Fibroblast of lung (primary cell): Measurements from ENCODE around the gene UCP2. TPM values are rescaled to one million over a fixed set of nuclear protein-coding genes. Genes with fewer than 3 reads are reported as not detected.
A peak's percentile ranks its signal among the peaks of the same experiment; 100 is the strongest.

ENCODE experiments used
- DNase-seq, 2 donors: peaks; one replicate each; pipeline versions ENCODE4 v3.0.0 to v3.0.0-alpha.2; 2010; ENCODE audit warnings: low read depth in 2 of 2
- H2AFZ ChIP-seq: 2 replicates; pipeline ENCODE4 v1.5.1; 2012; ENCODE audit warnings: low read length, control low read depth, inconsistent platforms
- H3K27ac ChIP-seq: 2 replicates; pipeline ENCODE4 v1.5.1; 2011; ENCODE audit warnings: low read length, control low read depth; ENCODE audit not compliant: insufficient read depth
- H3K27me3 ChIP-seq: 2 replicates; pipeline ENCODE4 v1.5.1; 2011; ENCODE audit warnings: mild to moderate bottlenecking, low read length; ENCODE audit not compliant: control insufficient read depth, insufficient read depth
- H3K36me3 ChIP-seq: 2 replicates; pipeline ENCODE4 v1.5.1; 2011; ENCODE audit warnings: low read length; ENCODE audit not compliant: control insufficient read depth, insufficient read depth
- H3K4me1 ChIP-seq: 2 replicates; pipeline ENCODE4 v1.5.1; 2011; ENCODE audit warnings: low read length; ENCODE audit not compliant: control insufficient read depth, insufficient read depth; ENCODE audit errors: extremely low read depth
- H3K4me2 ChIP-seq: 2 replicates; pipeline ENCODE4 v1.5.1; 2011; ENCODE audit warnings: low read length, control low read depth; ENCODE audit not compliant: insufficient read depth; ENCODE audit errors: extremely low read depth
- H3K4me3 ChIP-seq, 4 experiments: fragments of 200-600 bp in 1 of 4; sonication (generic) in 1 of 4; replicated peaks in 1 of 4; 2 replicates each; pipeline ENCODE4 v1.5.1; 2011 to 2016; ENCODE audit warnings: low read length in 4 of 4, low read depth in 3 of 4, mild to moderate bottlenecking in 3 of 4, control low read depth in 2 of 4, inconsistent platforms in 1 of 4, mixed read lengths in 1 of 4; ENCODE audit not compliant: insufficient read depth in 1 of 4; ENCODE audit errors: control extremely low read depth in 1 of 4
- H3K79me2 ChIP-seq: 2 replicates; pipeline ENCODE4 v1.5.1; 2012; ENCODE audit warnings: mild to moderate bottlenecking, low read length, inconsistent platforms; ENCODE audit not compliant: control insufficient read depth, insufficient read depth
- H3K9ac ChIP-seq: 2 replicates; pipeline ENCODE4 v1.5.1; 2011; ENCODE audit warnings: mild to moderate bottlenecking, low read length, control low read depth; ENCODE audit not compliant: insufficient read depth
- H3K9me3 ChIP-seq: 2 replicates; pipeline ENCODE4 v1.5.1; 2012; ENCODE audit warnings: low read depth, low read length; ENCODE audit not compliant: control insufficient read depth, insufficient read depth
- H4K20me1 ChIP-seq: 2 replicates; pipeline ENCODE4 v1.5.1; 2011; ENCODE audit warnings: low read length; ENCODE audit not compliant: control insufficient read depth, insufficient read depth; ENCODE audit errors: extremely low read depth
- CTCF ChIP-seq, 2 donors: IDR thresholded peaks in 1 of 2; conservative IDR thresholded peaks in 1 of 2; 1 replicate in 1 of 2; 2 replicates in 1 of 2; pipeline ENCODE4 v1.5.1; 2011 to 2012; ENCODE audit warnings: low read length in 2 of 2, control low read depth in 1 of 2, inconsistent platforms in 1 of 2, low read depth in 1 of 2, mild to moderate bottlenecking in 1 of 2
- EZH2 ChIP-seq: IDR thresholded peaks from 2 replicates; pipeline ENCODE4 v1.5.1; 2012; ENCODE audit warnings: low read length, control low read depth, mild to moderate bottlenecking; ENCODE audit errors: missing control alignments
- polyA plus RNA-seq, 2 donors: library from polyadenylated mRNA; depleted of rRNA in 1 of 2; stranded (reverse) in 1 of 2; unstranded in 1 of 2; fragments of >200 nt; gene quantifications; 2 replicates each; pipeline ENCODE4 v1.2.1, GENCODE V29; 2011 to 2012; ENCODE audit warnings: missing spikeins in 1 of 2
- total RNA-seq: library from RNA; depleted of rRNA; stranded (reverse); fragments of >200 nt; gene quantifications from 2 replicates; pipeline ENCODE4 v1.2.1, GENCODE V29; 2014

UCP2 gene
- total and polyA plus RNA-seq, 2 donors (not counting 1 experiment from before 2014, with no cell fraction given), result 4.8 to 11.5 TPM

- H3K27ac ChIP-seq, result peak overlapping the region; percentile 37
- H4K20me1 ChIP-seq, result no peaks in the 10 kb centered on the region
- DNase-seq, result peak; percentile 56 to 97
- no peaks in the 10 kb centered on the region for H3K79me2 ChIP-seq
- H3K4me2 ChIP-seq, result peak overlapping the region; percentile 33
- H3K36me3 ChIP-seq, result no peaks in the 10 kb centered on the region
- no peaks in the 10 kb centered on the region for H3K27me3 ChIP-seq
- TF ChIP-seq CTCF (conservative IDR thresholded peaks at IDR 0.05 in 1 of 2, IDR thresholded peaks at IDR 0.05 in 1 of 2; ENCODE audit: low read depth in 1 of 2, low read length in 2 of 2) (no peak), EZH2 (no peak)
- H3K9me3 ChIP-seq, result no peaks in the 10 kb centered on the region
- H3K9ac ChIP-seq, result no peak overlapping the region
- H3K4me1 ChIP-seq, result peaks cover 12% of the 10 kb centered on the region
- no peak overlapping the region for H3K4me3 ChIP-seq
- no peak overlapping the region for H2AFZ ChIP-seq
Observed at GRCh38 chr11:74018331-74019005, 35.8 kb upstream of the UCP2 start.

- Histone ChIP-seq H3K27me3 (no peaks in the 10 kb centered on the region), H3K4me2 (no peak overlapping the region), H2AFZ (no peak overlapping the region), H3K9me3 (no peaks in the 10 kb centered on the region), H4K20me1 (no peaks in the 10 kb centered on the region), H3K79me2 (no peaks in the 10 kb centered on the region), H3K4me3 (no peak overlapping the region), H3K9ac (no peak overlapping the region), H3K36me3 (no peaks in the 10 kb centered on the region), H3K4me1 (peaks cover 12% of the 10 kb centered on the region), H3K27ac (no peak overlapping the region)
- no peak for DNase-seq
- no peak for TF ChIP-seq CTCF (conservative IDR thresholded peaks at IDR 0.05 in 1 of 2, IDR thresholded peaks at IDR 0.05 in 1 of 2; ENCODE audit: low read depth in 1 of 2, low read length in 2 of 2)
- TF ChIP-seq EZH2, result no peak
Observed at GRCh38 chr11:74017631-74018030, 35.0 kb upstream of the UCP2 start.

- Histone ChIP-seq H3K4me2 (no peak overlapping the region), H3K9me3 (no peaks in the 10 kb centered on the region), H3K4me1 (peaks cover 12% of the 10 kb centered on the region), H3K9ac (no peak overlapping the region), H3K36me3 (no peaks in the 10 kb centered on the region), H3K27ac (no peak overlapping the region), H2AFZ (no peak overlapping the region), H3K4me3 (no peak overlapping the region), H4K20me1 (no peaks in the 10 kb centered on the region), H3K79me2 (no peaks in the 10 kb centered on the region), H3K27me3 (no peaks in the 10 kb centered on the region)
- TF ChIP-seq CTCF (conservative IDR thresholded peaks at IDR 0.05 in 1 of 2, IDR thresholded peaks at IDR 0.05 in 1 of 2; ENCODE audit: low read depth in 1 of 2, low read length in 2 of 2), result no peak
- DNase-seq, result no peak
Observed at GRCh38 chr11:74015919-74016684, 33.5 kb upstream of the UCP2 start.
